NCI-H146 treated with DMSO at 0.1 percent for 48 hours (cell line): Measurements from ENCODE around the gene SASS6.

Experiments
- DNase-seq: peaks from one replicate; lab custom pipeline; 2025; ENCODE audit not compliant: unreplicated experiment; lab: John Stamatoyannopoulos, UW

The SASS6 gene

DNA sequence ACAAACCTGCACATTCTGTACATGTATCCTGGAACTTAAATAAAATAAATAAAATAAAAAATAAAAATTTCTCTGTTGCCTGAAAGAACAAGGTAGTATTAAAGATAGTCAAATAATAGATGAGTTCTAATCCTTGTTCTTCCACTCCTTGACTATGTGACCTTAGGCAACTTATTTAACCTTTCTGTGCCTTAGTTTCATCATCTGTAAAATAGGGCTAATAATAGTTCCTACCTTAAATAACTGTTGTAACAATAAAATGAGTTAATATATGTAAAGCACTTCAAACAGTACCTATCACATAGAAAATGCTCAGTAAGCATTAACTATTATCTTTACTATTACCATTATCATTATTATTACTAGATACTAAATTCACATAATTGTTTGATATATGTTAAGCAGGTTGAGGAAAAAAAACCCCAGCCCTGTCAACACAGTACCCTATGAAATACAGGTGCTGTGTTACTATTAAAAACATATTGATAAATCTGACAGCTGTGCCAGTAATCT lies 23.1 kb downstream of the SASS6 start:
- no peak for DNase-seq

DNA sequence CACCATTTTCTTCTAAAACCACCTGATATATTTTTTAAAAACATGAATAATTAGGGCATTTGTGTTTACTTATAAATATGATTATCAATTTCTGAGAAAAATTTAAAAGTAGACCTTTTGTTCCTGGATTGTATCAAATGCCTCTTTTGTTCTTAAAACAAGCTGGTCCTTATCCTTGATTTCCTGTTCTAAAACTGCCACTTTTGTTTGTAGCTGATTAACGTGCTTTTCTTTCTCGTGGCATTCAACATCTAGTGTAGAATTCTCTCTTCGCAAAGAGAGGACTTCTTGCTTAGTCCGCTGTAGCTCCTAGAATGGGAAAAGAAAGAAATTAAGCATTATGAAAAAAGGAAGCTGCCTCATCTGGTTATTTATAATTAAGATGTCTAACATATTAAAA lies 25.0 kb downstream of the SASS6 start:
- DNase-seq, result no peak

DNA sequence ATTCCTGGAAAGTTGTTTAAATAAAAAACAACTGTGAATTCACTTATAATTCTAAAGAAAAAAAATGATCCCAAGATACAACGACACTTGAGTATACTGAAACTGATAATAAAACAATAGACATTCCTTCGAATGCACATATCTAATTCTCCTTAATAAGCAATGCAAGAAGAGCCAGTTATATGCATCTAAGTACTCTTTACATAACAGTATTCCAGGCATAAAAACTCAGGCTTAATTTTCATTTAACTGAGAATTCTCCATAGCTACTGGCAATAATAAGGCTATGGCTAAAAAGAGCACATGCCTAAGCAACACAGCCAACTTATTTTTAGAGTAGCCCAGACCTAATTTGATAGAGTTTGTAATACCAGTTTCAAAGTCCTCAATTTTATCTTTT lies 31.2 kb downstream of the SASS6 start:
- no peak for DNase-seq

DNA sequence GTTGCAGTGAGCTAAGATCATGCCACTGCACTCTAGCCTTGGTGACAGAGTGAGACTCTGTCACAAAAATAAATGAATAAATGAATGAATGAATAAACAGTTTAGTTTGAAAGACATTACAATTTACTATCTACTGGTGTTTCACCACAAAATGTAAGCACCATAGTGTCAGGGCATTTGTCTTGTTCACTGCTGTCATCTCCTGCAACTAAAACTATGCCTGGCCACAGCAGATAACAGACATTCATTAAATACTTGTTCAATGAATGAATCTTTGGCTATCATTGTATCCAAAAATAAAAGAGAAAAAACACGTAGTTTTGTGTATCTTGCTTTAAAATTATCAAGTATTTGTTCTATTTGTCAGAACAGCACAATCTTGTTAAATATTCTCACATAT lies 32.5 kb downstream of the SASS6 start:
- DNase-seq, result no peak

DNA sequence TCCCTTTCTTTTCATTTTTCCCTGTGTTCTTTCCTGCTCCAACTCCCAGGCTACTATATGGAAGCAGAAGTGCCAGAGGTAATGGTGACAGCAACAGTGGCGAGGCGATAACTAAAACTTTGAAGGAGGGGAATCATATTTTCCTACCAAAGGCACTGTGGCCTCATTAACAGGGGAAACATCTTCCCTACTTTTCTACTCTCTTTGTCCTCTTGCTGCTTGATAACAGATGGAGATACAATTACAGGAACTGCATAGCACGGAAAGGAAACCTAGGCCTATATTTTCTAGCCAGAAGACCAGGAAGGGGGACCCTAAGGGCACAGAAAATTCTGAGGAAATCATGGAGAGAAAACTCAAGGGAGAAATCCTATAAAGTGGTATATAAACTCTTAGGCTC lies 42.3 kb downstream of the SASS6 start:
- DNase-seq, result no peak

DNA sequence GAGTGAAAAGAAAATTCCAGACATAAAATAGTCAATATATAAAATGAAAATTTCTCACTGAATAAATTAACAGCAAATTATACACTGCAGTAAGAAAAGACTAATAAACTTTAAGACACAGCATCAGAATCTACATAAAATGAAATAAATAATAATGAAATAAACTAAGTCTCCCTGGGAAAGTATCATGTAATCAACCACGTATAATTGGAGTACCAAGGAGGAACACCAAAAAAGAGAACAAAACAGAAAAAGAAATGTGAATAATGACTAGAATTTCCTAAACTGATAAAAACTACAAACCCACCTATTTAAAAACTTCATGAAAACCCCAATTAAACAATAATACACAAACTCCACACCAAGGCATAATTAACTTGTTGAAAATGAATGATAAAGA lies 43.6 kb downstream of the SASS6 start:
- DNase-seq, result no peak

DNA sequence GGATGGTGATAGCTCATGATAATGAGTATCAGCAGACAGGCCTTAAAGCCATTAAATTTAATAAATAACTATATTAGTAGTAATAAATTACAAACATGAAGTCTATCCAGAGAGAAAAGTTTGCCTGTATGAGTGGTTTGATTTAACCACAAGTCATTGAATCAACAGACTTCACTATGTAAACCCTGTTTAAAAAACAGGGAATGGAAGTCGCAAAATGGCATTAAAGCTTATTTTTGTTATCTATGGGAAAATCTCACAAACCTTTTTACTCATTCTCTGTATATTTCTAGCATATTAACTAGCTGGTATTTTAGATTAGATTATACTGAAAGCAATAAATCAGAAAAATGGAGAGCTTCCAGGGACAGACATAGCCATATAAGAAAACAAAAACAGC lies 45.3 kb downstream of the SASS6 start:
- DNase-seq, result no peak

DNA sequence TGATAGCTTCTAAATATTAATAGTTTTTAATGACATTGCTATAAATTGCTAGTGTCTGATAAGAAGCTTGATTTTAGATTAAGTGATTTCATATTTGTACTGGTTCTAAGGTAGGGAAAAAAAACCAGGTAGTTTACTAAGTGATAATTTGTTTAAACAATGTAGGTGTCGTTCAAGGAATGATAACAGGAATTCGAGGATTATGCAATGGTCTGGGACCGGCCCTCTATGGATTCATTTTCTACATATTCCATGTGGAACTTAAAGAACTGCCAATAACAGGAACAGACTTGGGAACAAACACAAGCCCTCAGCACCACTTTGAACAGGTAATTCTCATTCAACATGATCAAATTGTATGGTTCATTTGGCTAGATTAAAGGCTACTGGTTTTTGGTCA lies 52.4 kb downstream of the SASS6 start:
- DNase-seq, result no peak

DNA sequence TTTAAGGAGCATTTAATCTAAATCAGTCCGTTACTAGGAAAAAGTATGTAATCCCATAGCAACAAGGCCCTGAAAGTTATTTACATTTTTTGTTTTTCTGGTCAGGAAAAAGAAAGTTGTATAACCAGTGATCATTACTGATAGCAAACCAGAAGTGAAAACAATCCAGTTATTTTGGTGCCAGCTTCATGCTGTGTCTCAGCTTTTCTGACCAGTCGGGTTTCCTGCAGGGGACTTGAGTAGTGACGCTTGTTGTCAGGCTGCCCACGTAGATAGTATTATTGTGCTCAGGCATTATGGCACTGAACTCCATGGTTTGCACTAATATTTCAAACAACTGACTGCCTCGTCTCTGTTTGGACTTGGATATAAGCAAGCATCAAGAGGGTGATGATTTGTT lies 55.2 kb downstream of the SASS6 start:
- DNase-seq, result no peak

DNA sequence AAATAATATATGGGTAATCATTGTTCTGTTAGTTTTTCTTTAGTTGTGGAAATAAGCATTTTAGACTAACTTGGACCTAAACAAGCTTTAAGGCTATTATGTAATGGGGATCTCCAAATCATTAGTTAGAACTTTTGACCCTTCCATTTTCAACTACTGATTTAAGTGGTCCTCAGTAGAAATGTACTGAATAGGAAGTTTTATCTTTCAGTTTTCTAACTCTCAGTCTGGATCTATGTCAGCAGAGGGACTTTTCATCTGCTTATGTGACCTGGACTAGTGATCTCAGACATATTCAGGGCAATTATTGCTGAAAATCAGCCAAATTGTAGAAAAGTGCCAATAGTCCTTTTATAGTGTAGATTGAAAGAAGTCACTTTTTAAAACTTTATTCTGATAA lies 56.0 kb downstream of the SASS6 start:
- DNase-seq, result no peak

DNA sequence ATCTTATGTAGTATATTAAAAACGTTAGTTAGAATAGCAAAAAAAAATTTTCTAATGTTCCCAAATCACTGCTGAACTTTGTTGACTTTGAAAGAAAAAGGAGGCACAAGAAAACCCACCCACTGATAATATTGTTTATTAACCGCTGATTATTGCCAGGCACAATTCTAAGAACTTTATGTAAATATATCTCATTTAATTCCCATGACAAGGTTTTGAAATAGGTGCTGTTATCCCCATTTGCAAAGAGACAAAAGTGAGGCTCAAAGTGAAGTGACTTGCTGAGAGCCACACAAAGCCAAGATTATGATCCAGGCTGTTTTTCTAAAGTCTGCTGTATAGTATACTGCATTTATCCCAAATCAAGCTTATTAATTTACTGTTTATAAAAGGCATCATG lies 56.4 kb downstream of the SASS6 start:
- DNase-seq, result no peak

DNA sequence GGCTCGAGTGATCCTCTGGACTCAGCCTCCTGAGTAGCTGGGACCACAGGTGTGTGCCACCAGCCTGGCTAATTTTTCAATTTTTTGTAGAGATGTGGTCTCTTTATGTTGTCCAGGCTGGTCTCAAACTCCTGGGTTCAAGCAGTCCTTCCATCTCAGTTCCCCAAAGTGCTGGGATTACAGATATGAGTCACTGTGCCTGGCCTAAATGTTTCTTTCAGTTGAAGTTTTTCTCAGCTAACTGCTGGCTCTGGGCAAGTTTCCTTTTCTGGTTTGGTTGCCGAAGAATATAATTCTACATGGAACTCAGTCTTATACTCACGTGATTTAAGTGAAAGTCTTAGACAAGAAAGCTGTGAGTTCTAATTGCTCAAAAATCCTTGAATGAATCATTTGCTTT lies 57.0 kb downstream of the SASS6 start:
- no peak for DNase-seq

DNA sequence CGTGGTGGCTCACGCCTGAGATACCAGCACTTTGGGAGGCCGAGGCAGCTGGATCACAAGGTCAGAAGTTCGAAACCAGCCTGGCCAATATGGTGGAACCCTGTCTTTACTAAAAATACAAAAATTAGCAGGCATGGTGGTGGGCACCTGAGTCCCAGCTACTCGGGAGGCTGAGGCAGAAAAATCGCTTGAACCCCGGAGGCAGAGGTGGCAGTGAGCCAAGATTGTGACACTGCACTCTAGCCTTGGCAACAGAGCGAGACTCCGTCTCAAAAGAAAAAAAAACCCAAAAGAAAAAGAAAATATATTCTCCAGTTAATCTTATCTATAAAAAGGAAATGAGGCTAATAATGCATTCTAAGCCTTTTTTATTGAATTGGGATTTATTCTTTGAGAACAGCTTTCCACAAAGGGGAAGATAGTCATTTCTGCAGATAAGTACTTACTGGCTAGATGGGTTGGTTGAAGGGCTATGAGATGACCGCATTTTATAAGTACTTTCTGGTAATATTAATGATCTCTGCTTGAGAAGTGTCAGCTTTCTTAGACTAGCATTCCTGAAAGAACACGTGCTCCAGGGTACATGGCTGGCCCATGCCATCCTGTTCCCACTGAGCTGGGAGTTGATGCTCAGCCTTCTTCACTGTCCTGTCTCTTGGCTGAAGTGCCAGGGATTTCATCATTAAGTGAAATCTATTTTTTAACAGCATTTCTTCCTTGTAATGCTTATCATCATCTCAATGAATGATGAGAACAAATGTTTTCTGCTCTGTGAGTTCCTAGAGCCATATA lies 57.9 kb downstream of the SASS6 start:
- DNase-seq, result no peak

DNA sequence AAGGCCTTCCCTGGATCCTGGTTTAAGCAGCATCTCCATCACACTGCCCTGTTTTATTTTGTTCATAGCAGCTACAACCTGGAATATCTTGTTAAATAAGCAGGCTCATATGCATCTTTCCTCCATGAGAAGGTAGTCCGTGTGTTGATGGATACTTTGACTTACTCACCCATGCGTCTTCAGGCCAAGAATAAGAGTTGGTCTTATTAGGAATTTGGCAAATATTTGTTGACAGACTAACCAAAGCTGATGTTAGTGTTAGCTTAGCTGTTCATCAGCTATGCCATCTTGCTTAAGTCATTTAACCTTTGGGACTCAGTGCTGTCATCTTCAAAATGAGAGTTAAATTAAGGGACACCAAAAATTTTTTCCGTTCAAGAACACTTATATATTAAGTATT lies 59.2 kb downstream of the SASS6 start:
- DNase-seq, result no peak

DNA sequence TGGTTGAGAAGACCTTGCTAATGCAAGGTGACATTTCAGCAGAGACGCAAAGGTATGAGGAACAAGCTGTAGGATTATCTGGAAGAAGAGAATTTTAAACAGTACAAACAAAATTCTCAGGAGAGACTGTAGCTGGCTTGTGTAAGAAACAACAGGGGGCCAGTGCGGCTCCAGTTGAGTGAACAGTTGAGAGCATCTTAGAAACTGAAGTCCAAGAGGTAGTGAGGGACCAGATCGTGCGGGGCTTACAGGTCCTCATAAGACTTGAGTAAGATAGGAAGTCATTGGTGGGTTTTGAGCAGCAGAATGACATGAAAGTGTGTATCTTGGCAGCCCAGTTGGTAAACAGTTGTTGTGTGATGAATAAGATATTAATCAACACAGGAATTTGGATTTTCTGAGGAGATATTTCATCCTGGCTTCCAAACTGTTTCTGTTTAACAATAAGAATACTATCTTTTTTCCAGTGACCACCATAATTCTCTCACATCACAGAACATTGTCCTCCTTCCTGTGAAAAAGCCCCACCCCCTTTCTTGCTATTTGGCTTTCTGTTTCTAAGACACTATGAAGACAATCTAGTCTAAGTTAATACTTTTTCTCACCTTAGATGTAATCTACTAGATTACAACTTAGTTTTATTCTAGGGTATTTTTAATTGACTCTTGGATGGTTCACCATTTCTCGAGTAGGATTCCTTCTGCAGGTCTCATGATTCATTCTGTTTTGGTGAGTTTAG lies 62.4 kb downstream of the SASS6 start:
- no peak for DNase-seq

DNA sequence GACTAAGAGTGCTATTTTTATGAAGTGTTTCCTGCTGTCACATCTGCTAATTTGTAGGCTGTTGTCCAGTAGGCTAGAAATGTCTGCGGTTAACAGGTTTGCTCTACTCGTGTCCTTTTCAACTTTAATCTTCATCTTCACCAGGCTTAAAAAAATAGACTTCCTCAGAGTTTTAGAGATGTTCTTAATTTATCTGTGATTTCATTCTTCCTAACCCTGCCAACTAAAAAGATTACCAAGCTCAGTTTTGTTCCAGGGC lies 66.8 kb downstream of the SASS6 start:
- no peak for DNase-seq

DNA sequence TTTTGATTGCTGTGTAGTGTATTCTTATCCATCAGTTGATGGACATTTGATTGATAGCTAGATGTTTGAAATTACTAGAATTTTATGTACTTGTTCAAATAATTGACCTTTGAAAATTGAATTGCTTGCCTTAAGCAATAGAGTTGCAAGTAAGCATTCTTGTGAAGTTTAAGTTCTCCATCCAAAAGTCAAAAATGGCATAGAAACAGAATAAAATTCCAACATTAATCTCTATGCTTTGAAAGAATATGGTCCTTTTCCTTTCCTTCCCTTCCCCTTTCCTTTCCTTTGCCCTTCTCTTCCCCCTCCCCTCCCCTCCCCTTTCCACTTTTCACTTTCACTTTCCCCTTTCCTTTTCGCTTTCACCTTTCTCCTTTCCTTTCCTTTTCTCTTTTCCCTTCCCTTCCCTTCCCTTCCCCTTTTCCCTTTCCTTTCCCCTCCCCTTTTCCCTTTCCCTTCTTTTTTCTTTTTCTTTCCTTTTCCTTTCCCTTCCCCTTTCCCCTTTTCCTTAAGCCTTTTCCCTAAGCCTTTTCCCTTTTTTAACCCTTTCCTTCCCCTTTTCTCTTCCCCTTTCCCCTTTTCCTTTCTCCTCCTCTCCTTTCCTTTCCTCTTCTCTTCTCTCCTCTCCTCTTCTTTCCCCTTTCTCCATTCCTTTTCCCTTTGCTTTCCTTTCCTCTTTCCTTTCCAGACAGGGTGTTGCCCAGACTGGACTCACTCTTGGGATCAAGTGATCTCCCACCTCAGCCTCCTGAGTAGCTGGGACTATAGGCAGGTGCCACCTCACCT lies 67.4 kb downstream of the SASS6 start:
- DNase-seq, result no peak

DNA sequence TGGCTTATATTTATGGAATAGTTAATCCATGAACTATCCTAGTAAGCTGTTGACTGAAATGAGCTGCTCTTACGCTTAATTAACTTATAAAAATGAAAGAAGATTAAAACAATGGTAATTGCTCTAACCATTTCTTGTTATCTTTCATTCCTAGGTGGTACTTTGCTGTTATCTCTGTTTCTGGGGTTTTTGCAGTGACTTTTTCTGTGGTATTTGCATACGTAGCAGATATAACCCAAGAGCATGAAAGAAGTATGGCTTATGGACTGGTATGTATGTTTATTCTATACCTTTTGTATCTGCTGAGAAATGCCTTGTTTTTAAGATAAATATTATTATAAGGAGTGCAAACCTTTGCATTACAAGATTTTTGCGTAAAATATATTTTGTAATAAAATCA lies 71.0 kb downstream of the SASS6 start:
- no peak for DNase-seq

DNA sequence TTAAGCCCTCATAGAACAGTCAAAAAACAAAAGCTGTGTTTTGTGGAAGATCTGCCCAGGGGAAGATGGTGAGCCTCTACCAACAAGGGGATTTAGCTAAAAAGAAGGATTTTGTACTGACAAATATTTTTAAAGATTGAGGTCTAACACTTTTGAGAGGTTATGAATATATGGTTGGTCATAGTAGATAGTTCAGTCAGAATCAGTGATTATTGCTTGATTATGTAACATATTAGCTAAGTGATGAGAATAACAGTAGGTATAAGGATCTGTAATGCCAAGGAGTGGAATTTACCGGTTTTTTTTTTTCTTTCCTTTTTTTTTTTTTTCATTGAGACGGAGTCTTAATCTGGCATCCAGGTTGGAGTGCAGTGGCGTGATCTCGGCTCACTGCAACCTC lies 79.0 kb downstream of the SASS6 start:
- DNase-seq, result no peak

DNA sequence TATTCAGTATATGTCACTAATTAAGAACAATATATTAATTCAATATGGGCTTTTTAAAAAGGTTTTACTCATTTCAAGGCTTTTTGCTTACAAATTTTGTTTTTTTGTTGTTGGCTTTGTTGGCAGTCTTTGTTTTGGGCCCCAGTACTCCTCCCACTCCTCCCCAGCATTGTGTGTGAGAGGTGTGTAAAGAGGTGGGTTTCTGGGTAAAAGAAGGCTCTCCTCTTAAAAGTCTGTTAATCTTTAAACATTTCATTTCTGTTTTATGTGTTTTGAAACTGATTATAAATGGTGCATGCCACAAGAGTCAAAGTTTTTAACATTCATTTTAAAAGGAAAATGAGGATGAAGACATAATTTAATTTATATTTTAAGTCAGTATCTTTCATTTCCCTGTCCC lies 79.6 kb downstream of the SASS6 start:
- no peak for DNase-seq

DNA sequence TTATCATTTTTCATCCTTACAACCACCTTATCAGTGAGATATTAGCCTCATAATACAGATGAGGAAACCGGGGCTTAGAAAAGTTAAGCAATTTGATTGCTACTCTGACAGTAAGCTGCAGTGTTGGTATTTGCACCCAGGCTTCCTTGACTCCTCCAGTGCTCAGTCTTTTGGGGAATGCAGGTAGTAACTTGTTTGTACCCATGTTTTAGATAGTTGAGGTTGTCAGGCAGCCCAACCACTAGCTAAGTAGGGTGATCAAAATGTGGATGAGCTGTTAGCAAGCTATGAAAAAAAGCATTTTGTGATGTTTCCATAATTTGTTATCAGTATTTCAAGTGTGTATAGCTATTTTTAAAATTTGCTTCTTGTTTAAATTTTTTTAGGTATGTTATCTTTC lies 80.8 kb downstream of the SASS6 start:
- no peak for DNase-seq

DNA sequence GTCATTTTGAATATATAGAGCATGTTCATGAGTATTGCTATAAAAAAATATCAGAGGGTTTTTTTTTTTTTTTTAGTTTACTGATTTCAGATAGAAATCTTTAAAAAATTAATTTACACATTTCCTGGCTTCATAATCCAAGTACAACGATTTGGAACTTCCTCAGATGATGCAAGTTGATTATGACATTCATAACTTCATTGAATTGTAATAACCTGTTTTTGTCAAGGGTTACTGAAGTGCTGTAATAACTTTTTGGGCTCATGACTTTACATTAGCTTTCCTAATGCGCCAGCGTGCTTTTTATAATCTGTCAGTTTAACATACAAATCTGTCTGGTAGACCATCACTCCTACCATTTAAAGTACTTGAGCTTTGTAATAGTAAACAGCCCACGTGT lies 81.3 kb downstream of the SASS6 start:
- DNase-seq, result no peak
